AG04450 (cell line): ENCODE results near the gene SEC63. TPM values are rescaled to one million over a fixed set of nuclear protein-coding genes. Genes with fewer than 3 reads are reported as not detected.

ENCODE experiments used
- CTCF ChIA-PET: fragments of 300-600, 350-600 bp; formaldehyde crosslinking; extraction: SDS; loops from one replicate; lab custom pipeline; 2022; ENCODE audit warnings: antibody characterized with exemption, inconsistent platforms; lab: Charles Lee
- POLR2A ChIA-PET: fragments of 350-600 bp; formaldehyde crosslinking; extraction: SDS; loops from one replicate; lab custom pipeline; 2021; ENCODE audit warnings: antibody characterized with exemption, inconsistent platforms; lab: Yijun Ruan, JAX
- DNase-seq: peaks from one replicate; pipeline ENCODE4 v3.0.0-alpha.2; 2011; ENCODE audit warnings: low read depth, low spot score
- H3K27ac ChIP-seq: one replicate; pipeline ENCODE4 v1.5.1; 2012; ENCODE audit warnings: low read depth, low read length, control low read depth
- H3K27me3 ChIP-seq: one replicate; pipeline ENCODE4 v1.6.0; 2012; ENCODE audit warnings: low read length; ENCODE audit not compliant: control insufficient read depth, insufficient read depth
- H3K4me3 ChIP-seq: 2 replicates; pipeline ENCODE4 v1.5.1; 2011; ENCODE audit warnings: mild to moderate bottlenecking, low read depth, low read length, control low read depth
- H3K9me3 ChIP-seq: 2 replicates; pipeline ENCODE4 v1.5.1; 2012; ENCODE audit warnings: low read length; ENCODE audit not compliant: control insufficient read depth, insufficient read depth
- CTCF ChIP-seq: IDR thresholded peaks from 2 replicates; pipeline ENCODE4 v1.5.1; 2011; ENCODE audit warnings: low read depth, low read length, control low read depth, inconsistent platforms
- polyA plus RNA-seq: library from polyadenylated mRNA; depleted of rRNA; stranded (reverse); fragments of >200 nt; gene quantifications from 2 replicates; pipeline ENCODE4 v1.2.3, GENCODE V29; 2011

Gene SEC63
- polyA plus RNA-seq, 1 experiment: 90.9 TPM

- H3K9me3 ChIP-seq: no peaks in the 10 kb centered on the region; the same call in 1 of the 2 replicates
- no peak overlapping the region for H3K4me3 ChIP-seq
- CTCF ChIA-PET: no interaction called here
These were observed 104.8 kb downstream of the SEC63 start for GRCh38 chr6:107853230-107853629.

GRCh38 chr6:107849325-107849724 lies 108.7 kb downstream of the SEC63 start:
- no peaks in the 10 kb centered on the region; the same call in 1 of the 2 replicates for H3K9me3 ChIP-seq
- CTCF ChIA-PET: interaction anchor here (0.9 to 3.6 kb wide), 14 partner anchors 23 to 1520 kb away, joined by 3 to 80 read pairs (median 8); no protein-coding TSS in a partner anchor
- no peak for DNase-seq

More at GRCh38 chr6:107853230-107853629, 104.8 kb downstream of the SEC63 start:
- TF ChIP-seq CTCF: no peak
- H3K27me3 ChIP-seq: peaks cover 2% of the 10 kb centered on the region
- no peak for DNase-seq
- POLR2A ChIA-PET: no interaction called here
- H3K27ac ChIP-seq: no peak overlapping the region

GRCh38 chr6:107847844-107848802 lies 109.9 kb downstream of the SEC63 start:
- peaks cover 8% of the 10 kb centered on the region for H3K27me3 ChIP-seq
- TF ChIP-seq CTCF: peak; percentile 91
- ChIA-PET POLR2A (interaction anchor here (0.6 kb wide), 1 partner anchor 262 kb away, joined by 3 read pairs; no protein-coding TSS in a partner anchor), CTCF (interaction anchor here (0.6 to 3.6 kb wide), 73 partner anchors 8 to 1519 kb away, joined by 3 to 80 read pairs (median 4); partner anchors contain the start of gene PDSS2)
- H3K4me3 ChIP-seq: peak overlapping the region; percentile 68
- H3K27ac ChIP-seq: no peak overlapping the region
- H3K9me3 ChIP-seq: no peaks in the 10 kb centered on the region; the same call in 1 of the 2 replicates
- peak; percentile 51 for DNase-seq

More at GRCh38 chr6:107849325-107849724, 108.7 kb downstream of the SEC63 start:
- peaks cover 8% of the 10 kb centered on the region for H3K27me3 ChIP-seq
- POLR2A ChIA-PET: no interaction called here
- H3K4me3 ChIP-seq: no peak overlapping the region
- no peak for TF ChIP-seq CTCF
- no peak overlapping the region for H3K27ac ChIP-seq

GRCh38 chr6:107846262-107846795 lies 111.7 kb downstream of the SEC63 start:
- no peak overlapping the region for H3K4me3 ChIP-seq
- TF ChIP-seq CTCF: no peak
- H3K27me3 ChIP-seq: peaks cover 8% of the 10 kb centered on the region
- no peaks in the 10 kb centered on the region; the same call in 1 of the 2 replicates for H3K9me3 ChIP-seq
- DNase-seq: no peak
- ChIA-PET CTCF (interaction anchor here (1.0 to 3.6 kb wide), 7 partner anchors 10 to 528 kb away, joined by 3 to 80 read pairs (median 16); no protein-coding TSS in a partner anchor), POLR2A (no interaction called here)
- H3K27ac ChIP-seq: no peak overlapping the region
